ENCODE data around the gene WDR35.

DNA sequence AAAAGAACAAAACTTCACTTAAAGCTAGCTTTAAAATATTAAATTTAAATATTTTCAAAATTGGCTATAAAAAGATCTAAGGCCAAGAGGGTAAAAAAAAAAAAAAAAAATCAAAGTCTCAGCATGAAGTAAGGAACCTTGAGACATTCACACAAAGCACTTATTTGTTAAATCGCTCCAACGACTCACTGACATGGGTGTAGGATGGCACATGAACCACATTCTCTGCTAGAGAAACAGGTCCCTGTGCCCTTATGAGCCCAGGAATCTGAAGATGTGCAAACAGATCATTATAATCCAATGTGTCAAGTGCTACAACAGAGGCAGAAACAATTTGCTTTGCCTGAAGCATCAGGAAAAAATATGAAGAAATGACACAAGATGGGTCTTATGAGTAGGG is 47.8 kb upstream of the WDR35 start:
- TF ChIP-seq NFRKB (IDR thresholded peaks at IDR 0.05) (no peak), BHLHE40 (IDR thresholded peaks at IDR 0.05; ENCODE audit: borderline replicate concordance) (no peak), PKNOX1 (IDR thresholded peaks at IDR 0.05) (no peak), ARNT (IDR thresholded peaks at IDR 0.05) (no peak), FOXA1 (IDR thresholded peaks at IDR 0.05) (no peak), FOXM1 (IDR thresholded peaks at IDR 0.05; ENCODE audit: borderline replicate concordance) (no peak)
